Endothelial cell (in vitro differentiated cells): ENCODE results near the gene ADSS1. TPM values are rescaled to one million over a fixed set of nuclear protein-coding genes. Genes with fewer than 3 reads are reported as not detected.

Experiments used
- DNase-seq: peaks from one replicate; pipeline ENCODE4 v3.0.0; 2021; ENCODE audit warnings: low spot score
- H3K27ac Mint-ChIP-seq: one replicate; pipeline ENCODE4 v1.8.0; 2021; ENCODE audit warnings: mixed read lengths, inconsistent platforms; ENCODE audit not compliant: unreplicated experiment
- H3K27me3 Mint-ChIP-seq: one replicate; pipeline ENCODE4 v1.8.0; 2021; ENCODE audit warnings: mild to moderate bottlenecking, moderate library complexity, mixed read lengths, inconsistent platforms; ENCODE audit not compliant: unreplicated experiment
- H3K36me3 Mint-ChIP-seq: one replicate; pipeline ENCODE4 v1.8.0; 2021; ENCODE audit warnings: mild to moderate bottlenecking, low read depth, mixed read lengths, inconsistent platforms; ENCODE audit not compliant: unreplicated experiment
- H3K4me1 Mint-ChIP-seq: one replicate; pipeline ENCODE4 v1.8.0; 2021; ENCODE audit warnings: mild to moderate bottlenecking, mixed read lengths, inconsistent platforms; ENCODE audit not compliant: unreplicated experiment
- H3K4me3 Mint-ChIP-seq: one replicate; pipeline ENCODE4 v1.8.0; 2021; ENCODE audit warnings: mild to moderate bottlenecking, mixed read lengths, inconsistent platforms; ENCODE audit not compliant: unreplicated experiment
- H3K9me3 Mint-ChIP-seq: one replicate; pipeline ENCODE4 v1.8.0; 2021; ENCODE audit warnings: mixed read lengths, inconsistent platforms; ENCODE audit not compliant: unreplicated experiment
- total RNA-seq: library from RNA; stranded (reverse); fragmentation: NEBNext Ultra II Directional; extraction: Animal tissue kit (Norgen Biotek cat#: 25700); gene quantifications from one replicate; pipeline ENCODE4 v1.2.1, GENCODE V29; 2021; ENCODE audit not compliant: unreplicated experiment
- TF ChIP-seq, protein P1 (sequence below): fragments of 200-600 bp; sonication (generic); IDR thresholded peaks from one replicate; pipeline ENCODE4 v1.5.0; 2021; ENCODE audit warnings: antibody characterized with exemption; ENCODE audit not compliant: unreplicated experiment

The ADSS1 gene
- total RNA-seq, 1 donor from 2014 or later: 6.1 TPM

GRCh38 chr14:104792945-104793702, 69.1 kb downstream of the ADSS1 start:
- Mint-ChIP-seq H3K27ac (no peak overlapping the region), H3K4me3 (peak overlapping the region; percentile 93), H3K4me1 (peaks cover 19% of the 10 kb centered on the region), H3K9me3 (no peaks in the 10 kb centered on the region), H3K27me3 (peaks cover 17% of the 10 kb centered on the region), H3K36me3 (peaks cover 9% of the 10 kb centered on the region)
- TF ChIP-seq, protein P1, sequence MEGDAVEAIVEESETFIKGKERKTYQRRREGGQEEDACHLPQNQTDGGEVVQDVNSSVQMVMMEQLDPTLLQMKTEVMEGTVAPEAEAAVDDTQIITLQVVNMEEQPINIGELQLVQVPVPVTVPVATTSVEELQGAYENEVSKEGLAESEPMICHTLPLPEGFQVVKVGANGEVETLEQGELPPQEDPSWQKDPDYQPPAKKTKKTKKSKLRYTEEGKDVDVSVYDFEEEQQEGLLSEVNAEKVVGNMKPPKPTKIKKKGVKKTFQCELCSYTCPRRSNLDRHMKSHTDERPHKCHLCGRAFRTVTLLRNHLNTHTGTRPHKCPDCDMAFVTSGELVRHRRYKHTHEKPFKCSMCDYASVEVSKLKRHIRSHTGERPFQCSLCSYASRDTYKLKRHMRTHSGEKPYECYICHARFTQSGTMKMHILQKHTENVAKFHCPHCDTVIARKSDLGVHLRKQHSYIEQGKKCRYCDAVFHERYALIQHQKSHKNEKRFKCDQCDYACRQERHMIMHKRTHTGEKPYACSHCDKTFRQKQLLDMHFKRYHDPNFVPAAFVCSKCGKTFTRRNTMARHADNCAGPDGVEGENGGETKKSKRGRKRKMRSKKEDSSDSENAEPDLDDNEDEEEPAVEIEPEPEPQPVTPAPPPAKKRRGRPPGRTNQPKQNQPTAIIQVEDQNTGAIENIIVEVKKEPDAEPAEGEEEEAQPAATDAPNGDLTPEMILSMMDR: no peak
- no peak for DNase-seq

GRCh38 chr14:104793703-104793959, 69.6 kb downstream of the ADSS1 start:
- Mint-ChIP-seq H3K4me3 (peak overlapping the region; percentile 93), H3K27me3 (peaks cover 18% of the 10 kb centered on the region), H3K36me3 (peaks cover 9% of the 10 kb centered on the region), H3K27ac (no peak overlapping the region), H3K4me1 (peaks cover 19% of the 10 kb centered on the region), H3K9me3 (no peaks in the 10 kb centered on the region)
- no peak for DNase-seq
- TF ChIP-seq, protein P1: no peak

GRCh38 chr14:104794099-104794498, 70.1 kb downstream of the ADSS1 start:
- Mint-ChIP-seq H3K36me3 (peaks cover 9% of the 10 kb centered on the region), H3K27me3 (peaks cover 23% of the 10 kb centered on the region)
- TF ChIP-seq, protein P1: no peak

GRCh38 chr14:104794631-104794992, 70.6 kb downstream of the ADSS1 start:
- H3K36me3 Mint-ChIP-seq: peaks cover 9% of the 10 kb centered on the region
- H3K27ac Mint-ChIP-seq: peak overlapping the region; percentile 86
- peaks cover 26% of the 10 kb centered on the region for H3K4me1 Mint-ChIP-seq
- H3K27me3 Mint-ChIP-seq: peaks cover 28% of the 10 kb centered on the region
- peak overlapping the region; percentile 93 for H3K4me3 Mint-ChIP-seq
- H3K9me3 Mint-ChIP-seq: no peaks in the 10 kb centered on the region
- DNase-seq: no peak
- TF ChIP-seq, protein P1: no peak

More at GRCh38 chr14:104794099-104794498, 70.1 kb downstream of the ADSS1 start:
- Mint-ChIP-seq H3K9me3 (no peaks in the 10 kb centered on the region), H3K27ac (no peak overlapping the region), H3K4me1 (peaks cover 21% of the 10 kb centered on the region), H3K4me3 (peak overlapping the region; percentile 93)
- no peak for DNase-seq

DNA sequence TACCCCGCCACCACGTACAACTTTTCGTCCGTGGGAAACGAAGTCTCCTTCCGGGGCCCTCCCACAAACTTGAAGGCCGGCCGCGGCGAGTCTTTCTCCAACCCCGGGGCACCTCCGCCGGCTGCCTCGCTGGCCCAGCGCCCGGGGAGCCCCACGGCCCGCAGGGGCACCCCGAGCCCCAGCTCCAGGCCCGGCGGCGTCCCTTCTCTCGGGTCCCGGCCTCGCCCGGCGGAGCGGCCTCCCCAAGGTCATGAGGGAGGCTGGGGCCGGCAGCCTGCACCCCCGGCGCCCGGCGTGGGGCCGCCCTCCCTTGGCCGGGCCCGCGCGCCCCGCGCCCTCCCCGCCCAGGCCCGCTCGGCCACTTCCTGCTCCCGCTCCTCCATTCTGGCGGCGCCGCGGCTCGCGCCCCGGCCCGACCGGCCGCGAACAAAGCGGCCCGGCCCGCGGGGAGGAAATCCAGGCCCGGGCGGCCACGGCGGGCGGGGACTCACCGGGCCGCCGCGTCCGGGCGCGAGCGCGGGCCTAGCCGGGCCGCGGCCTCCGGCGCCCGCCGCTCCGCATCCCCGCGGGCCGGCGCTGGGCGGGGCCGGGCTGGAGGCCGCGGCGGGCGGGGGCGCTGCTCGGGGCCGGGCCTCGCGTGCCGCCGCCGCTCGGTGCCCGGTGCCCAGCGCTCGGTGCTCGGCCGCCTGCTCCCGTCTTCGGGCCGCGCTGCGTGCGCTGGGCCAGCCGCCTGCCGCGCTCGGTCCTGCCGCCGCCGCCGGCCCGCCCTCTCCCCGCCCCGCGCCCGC, 71.2 kb downstream of the ADSS1 start, which contains the start of gene AKT1:
Gene AKT1, minus strand, starts transcription at position 756 of the 788 bp plus-strand sequence. CDS start 3,105 bp downstream, outside the sequence.
- Mint-ChIP-seq H3K36me3 (peaks cover 9% of the 10 kb centered on the region), H3K4me1 (peaks cover 31% of the 10 kb centered on the region), H3K27me3 (peaks cover 32% of the 10 kb centered on the region), H3K9me3 (no peaks in the 10 kb centered on the region), H3K27ac (peak within 1 kb of the TSS; percentile 86), H3K4me3 (peak within 1 kb of the TSS; percentile 93)
- no peak for DNase-seq
- TF ChIP-seq, protein P1: no peak
